A673 (cell line): ENCODE results near the gene NIFK. TPM values are rescaled to one million over a fixed set of nuclear protein-coding genes. Genes with fewer than 3 reads are reported as not detected.

Source experiments
- BruUV-seq: library from RNA; stranded (reverse); fragments of 400-500 nt; replicated peaks from 2 replicates; lab custom pipeline; 2021; lab: Mats Ljungman, UMichigan
- CTCF ChIA-PET: fragments of 300-600 bp; sonication (Branson Sonifier 250); formaldehyde crosslinking; loops from one replicate; lab custom pipeline; 2022; ENCODE audit warnings: antibody characterized with exemption; lab: Charles Lee
- POLR2A ChIA-PET: fragments of 300-600 bp; sonication (Branson Sonifier 250); formaldehyde crosslinking; loops from one replicate; lab custom pipeline; 2022; ENCODE audit warnings: antibody characterized with exemption; ENCODE audit not compliant: low non-redundant PET; lab: Charles Lee
- DNase-seq: peaks from one replicate; pipeline ENCODE4 v3.0.0-alpha.2; 2015; ENCODE audit warnings: low spot score
- H3K27ac ChIP-seq: fragments of 200-600 bp; sonication (generic); 2 replicates; pipeline ENCODE4 v1.5.1; 2016; ENCODE audit warnings: mixed run types, low read depth, mild to moderate bottlenecking, mixed read lengths, antibody characterized with exemption, low read length; ENCODE audit not compliant: poor library complexity, severe bottlenecking
- H3K27me3 ChIP-seq: fragments of 200-600 bp; sonication (generic); replicated peaks from 2 replicates; pipeline ENCODE4 v1.6.1; 2017; ENCODE audit warnings: mixed run types, low read depth, mild to moderate bottlenecking, mixed read lengths, antibody characterized with exemption, low read length; ENCODE audit not compliant: insufficient read depth, poor library complexity
- H3K36me3 ChIP-seq: fragments of 200-600 bp; sonication (generic); 2 replicates; pipeline ENCODE4 v1.6.1; 2016; ENCODE audit warnings: mixed run types, mild to moderate bottlenecking, mixed read lengths, antibody characterized with exemption, low read length; ENCODE audit not compliant: insufficient read depth, poor library complexity, severe bottlenecking
- H3K4me1 ChIP-seq: fragments of 200-600 bp; sonication (generic); 2 replicates; pipeline ENCODE4 v1.6.1; 2017; ENCODE audit warnings: mixed run types, mild to moderate bottlenecking, mixed read lengths, antibody characterized with exemption, low read length; ENCODE audit not compliant: insufficient read depth, poor library complexity, severe bottlenecking
- H3K4me3 ChIP-seq: fragments of 200-600 bp; sonication (generic); 2 replicates; pipeline ENCODE4 v1.5.1; 2016; ENCODE audit warnings: low read depth, mixed run types, mild to moderate bottlenecking, mixed read lengths, low read length; ENCODE audit not compliant: poor library complexity, severe bottlenecking
- H3K9me3 ChIP-seq: fragments of 200-600 bp; sonication (generic); 2 replicates; pipeline ENCODE4 v1.6.1; 2016; ENCODE audit warnings: mixed run types, low read depth, mild to moderate bottlenecking, mixed read lengths, antibody characterized with exemption, low read length; ENCODE audit not compliant: poor library complexity, severe bottlenecking
- EZH2 ChIP-seq: fragments of 200-600 bp; sonication (generic); IDR thresholded peaks from 2 replicates; pipeline ENCODE4 v1.6.1; 2017; ENCODE audit warnings: borderline replicate concordance, low read depth, mild to moderate bottlenecking, mixed read lengths, antibody characterized with exemption, low read length; ENCODE audit not compliant: poor library complexity, severe bottlenecking
- intact Hi-C: fragments of 100-400 bp; cut with micrococcal nuclease; formaldehyde crosslinking; loops from one replicate; pipeline ENCODE4 v1.10.0; 2022; ENCODE audit not compliant: unreplicated experiment
- total RNA-seq: library from RNA; stranded (reverse); gene quantifications from 2 replicates; pipeline ENCODE4 v1.2.3, GENCODE V29; 2021
- TF ChIP-seq, protein P1 (sequence below): fragments of 300-800, 200-600 bp; sonication (generic); conservative IDR thresholded peaks from 2 replicates; pipeline ENCODE4 v1.5.1; 2017; ENCODE audit warnings: low read depth, mild to moderate bottlenecking, antibody characterized with exemption, low read length, moderate library complexity, mixed read lengths

NIFK gene
- total RNA-seq, 1 experiment from 2014 or later: 97.4 TPM

DNA sequence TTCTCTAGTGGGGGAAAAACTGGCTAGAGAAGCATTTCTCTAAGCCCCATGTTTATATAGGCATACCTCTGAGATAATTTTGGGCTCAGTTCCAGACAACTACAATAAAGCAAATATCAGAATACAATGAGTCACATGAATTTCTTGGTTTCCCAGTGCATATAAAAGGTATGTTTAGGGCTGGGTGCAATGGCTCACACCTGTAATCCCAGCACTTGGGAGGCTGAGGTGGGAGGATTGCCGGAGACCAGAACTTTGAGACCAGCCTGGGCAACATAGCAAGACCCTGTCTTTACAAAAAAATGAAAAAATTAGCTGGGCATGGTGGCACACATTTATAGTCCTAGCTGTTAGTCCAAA lies 41.0 kb upstream of the NIFK start:
- ChIA-PET POLR2A (no interaction called here), CTCF (no interaction called here)
- Histone ChIP-seq H3K4me1 (no peaks in the 10 kb centered on the region), H3K27ac (no peak overlapping the region), H3K4me3 (no peak overlapping the region), H3K9me3 (no peaks in the 10 kb centered on the region), H3K27me3 (no peaks in the 10 kb centered on the region), H3K36me3 (no peaks in the 10 kb centered on the region)
- TF ChIP-seq EZH2: no peak
- TF ChIP-seq, protein P1, sequence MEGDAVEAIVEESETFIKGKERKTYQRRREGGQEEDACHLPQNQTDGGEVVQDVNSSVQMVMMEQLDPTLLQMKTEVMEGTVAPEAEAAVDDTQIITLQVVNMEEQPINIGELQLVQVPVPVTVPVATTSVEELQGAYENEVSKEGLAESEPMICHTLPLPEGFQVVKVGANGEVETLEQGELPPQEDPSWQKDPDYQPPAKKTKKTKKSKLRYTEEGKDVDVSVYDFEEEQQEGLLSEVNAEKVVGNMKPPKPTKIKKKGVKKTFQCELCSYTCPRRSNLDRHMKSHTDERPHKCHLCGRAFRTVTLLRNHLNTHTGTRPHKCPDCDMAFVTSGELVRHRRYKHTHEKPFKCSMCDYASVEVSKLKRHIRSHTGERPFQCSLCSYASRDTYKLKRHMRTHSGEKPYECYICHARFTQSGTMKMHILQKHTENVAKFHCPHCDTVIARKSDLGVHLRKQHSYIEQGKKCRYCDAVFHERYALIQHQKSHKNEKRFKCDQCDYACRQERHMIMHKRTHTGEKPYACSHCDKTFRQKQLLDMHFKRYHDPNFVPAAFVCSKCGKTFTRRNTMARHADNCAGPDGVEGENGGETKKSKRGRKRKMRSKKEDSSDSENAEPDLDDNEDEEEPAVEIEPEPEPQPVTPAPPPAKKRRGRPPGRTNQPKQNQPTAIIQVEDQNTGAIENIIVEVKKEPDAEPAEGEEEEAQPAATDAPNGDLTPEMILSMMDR: no peak
- intact Hi-C loops: no loop called here
- no peak for DNase-seq
- BruUV-seq: no TSS peak

DNA sequence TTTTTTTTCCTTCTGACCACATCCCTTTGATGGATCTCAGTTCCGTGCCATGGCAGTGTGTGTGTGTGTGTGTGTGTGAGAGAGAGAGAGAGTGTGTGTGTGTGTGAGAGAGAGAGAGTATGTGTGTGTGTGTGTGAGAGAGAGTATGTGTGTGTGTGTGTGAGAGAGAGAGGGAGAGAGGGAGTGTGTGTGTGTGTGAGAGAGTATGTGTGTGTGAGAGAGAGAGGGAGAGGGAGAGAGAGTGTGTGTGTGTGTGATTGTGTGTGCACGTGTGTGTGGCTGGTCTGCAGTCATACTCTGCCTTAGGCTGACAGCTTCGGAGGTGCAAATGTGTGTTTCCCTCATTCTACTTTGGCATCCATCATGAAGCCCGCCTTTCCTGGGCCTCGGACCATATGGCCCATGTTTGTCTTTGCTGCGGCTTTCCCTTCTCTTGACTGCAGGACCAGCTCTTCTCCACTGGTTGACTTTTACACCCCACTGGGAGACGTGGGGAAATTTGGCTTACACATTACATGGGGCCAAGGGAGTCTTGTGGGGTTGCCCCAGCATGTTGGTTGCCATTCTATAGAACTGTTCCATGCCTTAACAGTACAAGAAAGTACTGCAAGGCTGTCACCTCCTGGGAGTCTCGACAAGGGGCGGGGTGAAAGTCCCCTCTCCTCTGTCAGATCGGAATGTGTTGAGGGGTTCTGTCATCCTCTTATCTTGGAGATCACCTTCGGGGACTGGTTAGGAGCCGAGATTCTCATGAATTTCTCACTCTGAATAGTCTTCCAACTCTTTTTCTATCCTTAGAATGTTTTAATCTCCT lies 40.4 kb upstream of the NIFK start:
- CTCF ChIA-PET: no interaction called here
- no peak overlapping the region for H3K4me3 ChIP-seq
- POLR2A ChIA-PET: no interaction called here
- intact Hi-C loops: no loop called here
- no peaks in the 10 kb centered on the region for H3K9me3 ChIP-seq
- no peak for DNase-seq
- BruUV-seq: no TSS peak
- H3K27me3 ChIP-seq: no peaks in the 10 kb centered on the region
- TF ChIP-seq, protein P1: no peak
- no peak for TF ChIP-seq EZH2
- H3K36me3 ChIP-seq: no peaks in the 10 kb centered on the region
- no peak overlapping the region for H3K27ac ChIP-seq
- no peaks in the 10 kb centered on the region for H3K4me1 ChIP-seq

DNA sequence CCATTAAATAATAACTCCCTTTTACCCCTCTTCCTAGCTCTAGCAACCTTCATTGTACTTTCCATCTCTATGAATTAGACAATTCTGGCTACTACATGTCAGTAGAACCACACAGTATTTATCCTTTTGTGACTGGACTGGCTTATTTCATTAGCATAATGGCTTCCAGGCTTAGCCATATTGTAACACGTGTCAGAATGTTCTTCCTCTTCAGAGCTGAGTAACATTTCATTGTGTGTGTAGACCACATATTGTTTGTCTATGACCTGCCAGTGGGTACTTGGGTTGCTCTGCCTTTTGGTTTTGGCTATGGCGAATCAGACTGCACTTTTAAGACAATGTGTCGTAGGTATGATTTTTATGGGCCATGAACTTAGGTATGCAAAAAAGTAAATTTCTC lies 39.7 kb upstream of the NIFK start:
- POLR2A ChIA-PET: no interaction called here
- Histone ChIP-seq H3K4me3 (no peak overlapping the region), H3K9me3 (no peaks in the 10 kb centered on the region), H3K27ac (no peak overlapping the region), H3K4me1 (no peaks in the 10 kb centered on the region), H3K27me3 (no peaks in the 10 kb centered on the region), H3K36me3 (no peaks in the 10 kb centered on the region)
- no peak for TF ChIP-seq EZH2
- TF ChIP-seq, protein P1: no peak
- DNase-seq: no peak
- CTCF ChIA-PET: no interaction called here
- intact Hi-C loops: no loop called here
- no TSS peak for BruUV-seq
